ENCODE results near the gene MED8.

GRCh38 chr1:43387976-43388599 is 1.5 kb downstream of the MED8 start:
- TF ChIP-seq, protein P1, sequence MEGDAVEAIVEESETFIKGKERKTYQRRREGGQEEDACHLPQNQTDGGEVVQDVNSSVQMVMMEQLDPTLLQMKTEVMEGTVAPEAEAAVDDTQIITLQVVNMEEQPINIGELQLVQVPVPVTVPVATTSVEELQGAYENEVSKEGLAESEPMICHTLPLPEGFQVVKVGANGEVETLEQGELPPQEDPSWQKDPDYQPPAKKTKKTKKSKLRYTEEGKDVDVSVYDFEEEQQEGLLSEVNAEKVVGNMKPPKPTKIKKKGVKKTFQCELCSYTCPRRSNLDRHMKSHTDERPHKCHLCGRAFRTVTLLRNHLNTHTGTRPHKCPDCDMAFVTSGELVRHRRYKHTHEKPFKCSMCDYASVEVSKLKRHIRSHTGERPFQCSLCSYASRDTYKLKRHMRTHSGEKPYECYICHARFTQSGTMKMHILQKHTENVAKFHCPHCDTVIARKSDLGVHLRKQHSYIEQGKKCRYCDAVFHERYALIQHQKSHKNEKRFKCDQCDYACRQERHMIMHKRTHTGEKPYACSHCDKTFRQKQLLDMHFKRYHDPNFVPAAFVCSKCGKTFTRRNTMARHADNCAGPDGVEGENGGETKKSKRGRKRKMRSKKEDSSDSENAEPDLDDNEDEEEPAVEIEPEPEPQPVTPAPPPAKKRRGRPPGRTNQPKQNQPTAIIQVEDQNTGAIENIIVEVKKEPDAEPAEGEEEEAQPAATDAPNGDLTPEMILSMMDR (IDR thresholded peaks at IDR 0.05; ENCODE audit: insufficient read depth, low read depth, low read length), result no peak
- TF ChIP-seq EZH2 (IDR thresholded peaks at IDR 0.05; ENCODE audit: insufficient read depth, low read length), result no peak

Data from astrocyte (in vitro differentiated cells and primary cell).